CD4-positive, alpha-beta T cell (primary cell): ENCODE results near the gene MYH3. TPM values are rescaled to one million over a fixed set of nuclear protein-coding genes. Genes with fewer than 3 reads are reported as not detected.

Source experiments
- ATAC-seq: fragments of 200-7000 bp; cut with Tn5 transposase; one replicate; pipeline ENCODE4 v1.10.0; 2022; ENCODE audit warnings: mild to moderate bottlenecking; ENCODE audit not compliant: poor library complexity
- CTCF ChIA-PET: fragments of 350-600 bp; sonication (Branson Sonifier 250); formaldehyde crosslinking; loops from one replicate; lab custom pipeline; 2021; ENCODE audit warnings: antibody characterized with exemption, inconsistent platforms; lab: Charles Lee
- POLR2A ChIA-PET: fragments of 350-600 bp; sonication (Branson Sonifier 250); formaldehyde crosslinking; loops from one replicate; lab custom pipeline; 2021; ENCODE audit warnings: antibody characterized with exemption, inconsistent platforms; lab: Charles Lee
- DNase-seq, 14 experiments: peaks; one replicate each; pipeline ENCODE4 v3.0.0-alpha.2; 2013 to 2020; ENCODE audit warnings: mixed read lengths in 2 of 14
- H3K27ac ChIP-seq, 2 donors: one replicate each; pipeline versions ENCODE4 v1.5.1 to v1.7.0; 2013; ENCODE audit warnings: low read length in 2 of 2, low read depth in 1 of 2, mild to moderate bottlenecking in 1 of 2
- H3K27me3 ChIP-seq, 2 experiments: 1 replicate in 1 of 2; 2 replicates in 1 of 2; pipeline versions ENCODE4 v1.6.1 to v1.7.0; 2013; ENCODE audit warnings: low read length in 2 of 2, control low read depth in 1 of 2, mild to moderate bottlenecking in 1 of 2, moderate library complexity in 1 of 2; ENCODE audit not compliant: insufficient read depth in 2 of 2, control insufficient read depth in 1 of 2
- H3K36me3 ChIP-seq: one replicate; pipeline ENCODE4 v1.6.1; 2013; ENCODE audit warnings: low read length, control low read depth; ENCODE audit not compliant: insufficient read depth
- H3K4me1 ChIP-seq: one replicate; pipeline ENCODE4 v1.6.1; 2013; ENCODE audit warnings: low read length, control low read depth; ENCODE audit not compliant: insufficient read depth
- H3K4me3 ChIP-seq: one replicate; pipeline ENCODE4 v1.5.1; 2013; ENCODE audit warnings: mild to moderate bottlenecking, low read length, moderate library complexity
- H3K9me3 ChIP-seq, 2 experiments: 1 replicate in 1 of 2; 2 replicates in 1 of 2; pipeline versions ENCODE4 v1.6.1 to v1.7.0; 2013; ENCODE audit warnings: low read length in 2 of 2, mild to moderate bottlenecking in 2 of 2, control low read depth in 1 of 2, moderate library complexity in 1 of 2; ENCODE audit not compliant: control insufficient read depth in 1 of 2, insufficient read depth in 1 of 2
- H3K27ac Mint-ChIP-seq: one replicate; pipeline ENCODE4 v1.8.0; 2020; ENCODE audit warnings: mixed read lengths
- H3K27me3 Mint-ChIP-seq: one replicate; pipeline ENCODE4 v1.8.0; 2021; ENCODE audit warnings: mixed read lengths
- H3K36me3 Mint-ChIP-seq: one replicate; pipeline ENCODE4 v1.8.0; 2021; ENCODE audit warnings: low read depth, mixed read lengths
- H3K4me1 Mint-ChIP-seq: one replicate; pipeline ENCODE4 v1.8.0; 2021; ENCODE audit warnings: low read depth, mixed read lengths
- H3K4me3 Mint-ChIP-seq: one replicate; pipeline ENCODE4 v1.8.0; 2020; ENCODE audit warnings: mild to moderate bottlenecking, mixed read lengths
- H3K9me3 Mint-ChIP-seq: one replicate; pipeline ENCODE4 v1.8.0; 2020; ENCODE audit warnings: mixed read lengths
- intact Hi-C, 2 experiments: fragments of 100-400 bp; cut with DNase I in 1 of 2; cut with micrococcal nuclease in 1 of 2; formaldehyde crosslinking; loops; one replicate each; pipeline versions ENCODE4 v1.15.1 to v1.9.0; 2023 to 2025; cut with DNase I, micrococcal nuclease
- total RNA-seq, 174 experiments: library from RNA in 2 of 174; stranded (reverse) in 2 of 174; gene quantifications; one replicate each; pipeline ENCODE4 v1.2.3 and lab custom pipeline; 2021 to 2026
- TF ChIP-seq, protein P1 (sequence below): fragments of 200-600 bp; IDR thresholded peaks from one replicate; pipeline ENCODE4 v1.8.0; 2022; ENCODE audit warnings: antibody characterized with exemption, mild to moderate bottlenecking

MYH3 gene
- total RNA-seq, 2 experiments from 2014 or later = 5.4 to 5.6 TPM

- Mint-ChIP-seq H3K9me3 (no peaks in the 10 kb centered on the region), H3K36me3 (peaks cover 35% of the 10 kb centered on the region), H3K4me3 (no peak overlapping the region), H3K4me1 (no peaks in the 10 kb centered on the region), H3K27ac (no peak overlapping the region), H3K27me3 (no peaks in the 10 kb centered on the region)
- ChIA-PET POLR2A (no interaction called here), CTCF (interaction anchor here (1.2 to 1.5 kb wide), 2 partner anchors 12 to 215 kb away, joined by 3 read pairs; no protein-coding TSS in a partner anchor)
- no peak for ATAC-seq
- Histone ChIP-seq H3K4me1 (no peaks in the 10 kb centered on the region), H3K27me3 (no peaks in the 10 kb centered on the region), H3K9me3 (no peaks in the 10 kb centered on the region), H3K27ac (no peak overlapping the region), H3K36me3 (no peaks in the 10 kb centered on the region), H3K4me3 (no peak overlapping the region)
- intact Hi-C loops = no loop called here
- no peak for DNase-seq
- TF ChIP-seq, protein P1, sequence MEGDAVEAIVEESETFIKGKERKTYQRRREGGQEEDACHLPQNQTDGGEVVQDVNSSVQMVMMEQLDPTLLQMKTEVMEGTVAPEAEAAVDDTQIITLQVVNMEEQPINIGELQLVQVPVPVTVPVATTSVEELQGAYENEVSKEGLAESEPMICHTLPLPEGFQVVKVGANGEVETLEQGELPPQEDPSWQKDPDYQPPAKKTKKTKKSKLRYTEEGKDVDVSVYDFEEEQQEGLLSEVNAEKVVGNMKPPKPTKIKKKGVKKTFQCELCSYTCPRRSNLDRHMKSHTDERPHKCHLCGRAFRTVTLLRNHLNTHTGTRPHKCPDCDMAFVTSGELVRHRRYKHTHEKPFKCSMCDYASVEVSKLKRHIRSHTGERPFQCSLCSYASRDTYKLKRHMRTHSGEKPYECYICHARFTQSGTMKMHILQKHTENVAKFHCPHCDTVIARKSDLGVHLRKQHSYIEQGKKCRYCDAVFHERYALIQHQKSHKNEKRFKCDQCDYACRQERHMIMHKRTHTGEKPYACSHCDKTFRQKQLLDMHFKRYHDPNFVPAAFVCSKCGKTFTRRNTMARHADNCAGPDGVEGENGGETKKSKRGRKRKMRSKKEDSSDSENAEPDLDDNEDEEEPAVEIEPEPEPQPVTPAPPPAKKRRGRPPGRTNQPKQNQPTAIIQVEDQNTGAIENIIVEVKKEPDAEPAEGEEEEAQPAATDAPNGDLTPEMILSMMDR = no peak
Measured at GRCh38 chr17:10629706-10630105, 27.4 kb downstream of the MYH3 start.

DNA sequence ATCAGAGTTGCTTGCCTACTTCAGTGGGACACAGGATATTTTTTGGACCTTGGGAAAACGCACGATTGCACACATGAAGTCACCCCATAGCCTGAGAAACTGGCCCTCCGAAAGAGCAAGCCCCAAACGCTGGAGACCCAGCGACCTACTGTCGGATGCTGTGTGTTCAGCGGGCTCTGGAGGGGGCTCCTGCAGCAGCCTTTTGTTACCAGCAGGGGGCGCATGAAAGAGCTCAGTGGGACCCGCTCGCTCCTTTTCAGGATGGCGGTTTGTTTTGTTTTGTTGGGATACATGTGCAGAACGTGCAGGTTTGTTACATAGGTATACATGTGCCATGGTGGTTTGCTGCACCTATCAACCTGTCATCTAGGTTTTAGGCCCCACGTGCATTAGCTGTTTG, 28.4 kb downstream of the MYH3 start:
- H3K27ac Mint-ChIP-seq = no peak overlapping the region
- CTCF ChIA-PET = interaction anchor here (1.4 to 1.5 kb wide), 2 partner anchors 11 to 216 kb away, joined by 3 to 4 read pairs; no protein-coding TSS in a partner anchor

GRCh38 chr17:10626390-10626789, 30.7 kb downstream of the MYH3 start:
- Mint-ChIP-seq H3K4me3 (no peak overlapping the region), H3K4me1 (no peaks in the 10 kb centered on the region), H3K36me3 (peaks cover 15% of the 10 kb centered on the region), H3K27me3 (no peaks in the 10 kb centered on the region), H3K27ac (no peak overlapping the region), H3K9me3 (no peaks in the 10 kb centered on the region)
- H3K9me3 ChIP-seq = no peaks in the 10 kb centered on the region
- ChIA-PET POLR2A (no interaction called here), CTCF (no interaction called here)
- TF ChIP-seq, protein P1 = no peak
- H3K4me3 ChIP-seq = no peak overlapping the region
- H3K27ac ChIP-seq = no peak overlapping the region
- H3K27me3 ChIP-seq = peaks cover 0 to 2% of the 10 kb centered on the region in 2 experiments
- ATAC-seq = no peak
- no peaks in the 10 kb centered on the region for H3K4me1 ChIP-seq
- H3K36me3 ChIP-seq = no peaks in the 10 kb centered on the region
- intact Hi-C loops = no loop called here
- peak in 1 of 14 experiments; percentile 2 for DNase-seq

More for the DNA sequence above, 28.4 kb downstream of the MYH3 start:
- Histone ChIP-seq H3K4me3 (no peak overlapping the region), H3K36me3 (no peaks in the 10 kb centered on the region), H3K4me1 (no peaks in the 10 kb centered on the region), H3K27ac (no peak overlapping the region), H3K9me3 (no peaks in the 10 kb centered on the region), H3K27me3 (no peaks in the 10 kb centered on the region)
- Mint-ChIP-seq H3K27me3 (no peaks in the 10 kb centered on the region), H3K4me3 (no peak overlapping the region), H3K36me3 (peaks cover 26% of the 10 kb centered on the region), H3K9me3 (no peaks in the 10 kb centered on the region), H3K4me1 (no peaks in the 10 kb centered on the region)
- POLR2A ChIA-PET = no interaction called here
- ATAC-seq (no peak), DNase-seq (peak in 1 of 14 experiments; percentile 11)
- TF ChIP-seq, protein P1 = peak; percentile 26
- intact Hi-C loops = no loop called here
